Psoas muscle (tissue), 8 donors: ENCODE measurements around the gene PLXND1. TPM values are rescaled to one million over a fixed set of nuclear protein-coding genes. Genes with fewer than 3 reads are reported as not detected.
A peak's percentile ranks its signal among the peaks of the same experiment; 100 is the strongest.

Experiments used
- ATAC-seq, 4 donors: fragments of 200-7000 bp; cut with Tn5 transposase; one replicate each; pipeline ENCODE4 v1.9.1; 2020; ENCODE audit warnings: moderate library complexity in 3 of 4, mild to moderate bottlenecking in 2 of 4
- DNase-seq, 2 donors: peaks; one replicate each; pipeline ENCODE4 v3.0.0-alpha.2; 2020
- H3K27ac ChIP-seq: fragments of 200-600 bp; one replicate; pipeline ENCODE4 v1.8.0; 2022
- H3K27me3 ChIP-seq, 3 donors: fragments of 200-600 bp in 1 of 3; one replicate each; pipeline versions ENCODE4 v1.6.1 to v1.8.0; 2013 to 2022; ENCODE audit warnings: low read length in 2 of 3, mild to moderate bottlenecking in 2 of 3, moderate library complexity in 1 of 3; ENCODE audit not compliant: insufficient read depth in 3 of 3
- H3K36me3 ChIP-seq, 2 donors: fragments of 200-600 bp in 1 of 2; one replicate each; pipeline versions ENCODE4 v1.6.1 to v1.8.0; 2013 to 2022; ENCODE audit warnings: low read depth in 1 of 2, mild to moderate bottlenecking in 1 of 2, moderate library complexity in 1 of 2; ENCODE audit not compliant: insufficient read depth in 1 of 2
- H3K4me1 ChIP-seq: fragments of 200-600 bp; one replicate; pipeline ENCODE4 v1.8.0; 2022
- H3K4me3 ChIP-seq: fragments of 200-600 bp; one replicate; pipeline ENCODE4 v1.8.0; 2022; ENCODE audit warnings: mild to moderate bottlenecking
- H3K9me3 ChIP-seq: fragments of 200-600 bp; one replicate; pipeline ENCODE4 v1.8.0; 2022
- WGBS, 3 donors: extraction: QIAGEN DNeasy Blood & Tissue Kit; methylation state at CpG; one replicate each; pipeline versions ENCODE4 v1.1.6 to v1.1.7; 2013; 5-methylcytosine and 5-hydroxymethylcytosine counted together
- intact Hi-C, 2 donors: fragments of 100-400 bp; cut with DNase I; formaldehyde crosslinking; loops; one replicate each; pipeline versions ENCODE4 v1.11.0 to v1.14.2; 2022
- polyA plus RNA-seq, 3 donors: library from polyadenylated mRNA; stranded (reverse); fragments of 200-250 nt; gene quantifications; one replicate each; pipeline ENCODE4 v1.2.3, GENCODE V29; 2013
- total RNA-seq, 4 donors: library from RNA; stranded (reverse); fragmentation: NEBNext Ultra II Directional in 2 of 4; extraction: Animal tissue kit (Norgen Biotek cat#: 25700) in 2 of 4; gene quantifications; one replicate each; pipeline versions ENCODE4 v1.2.1 to v1.2.4, GENCODE V29; 2021 to 2023
- TF ChIP-seq, protein P1 (sequence below): fragments of 200-600 bp; IDR thresholded peaks from one replicate; pipeline ENCODE4 v1.8.0; 2022; ENCODE audit warnings: antibody characterized with exemption
- donor health status: healthy with polysubstance abuse.
- donor health status: DM: no; HTN: no; CAD: no; lungs with moderate emphysema.
- donor health status: Bipolar disorder and iron deficiency.
- donor health status: healthy.
- donor health status: DM: yes; HTN: yes; CAD: no.
- donor health status: DM: no; HTN: no; CAD: no.
- donor health status: DM: no; HTN: no; CAD: no.
- donor health status: DM: yes; HTN: yes; CAD: no.

PLXND1 gene
- total and polyA plus RNA-seq, 7 donors = 15.5 to 49.9 (median 28.2) TPM

- Histone ChIP-seq H3K27ac (peak overlapping the region; percentile 23), H3K27me3 (no peaks in the 10 kb centered on the region), H3K36me3 (peaks cover 0 to 38% of the 10 kb centered on the region in 2 donors), H3K4me1 (peaks cover 26% of the 10 kb centered on the region), H3K9me3 (no peaks in the 10 kb centered on the region), H3K4me3 (no peak overlapping the region)
- TF ChIP-seq, protein P1, sequence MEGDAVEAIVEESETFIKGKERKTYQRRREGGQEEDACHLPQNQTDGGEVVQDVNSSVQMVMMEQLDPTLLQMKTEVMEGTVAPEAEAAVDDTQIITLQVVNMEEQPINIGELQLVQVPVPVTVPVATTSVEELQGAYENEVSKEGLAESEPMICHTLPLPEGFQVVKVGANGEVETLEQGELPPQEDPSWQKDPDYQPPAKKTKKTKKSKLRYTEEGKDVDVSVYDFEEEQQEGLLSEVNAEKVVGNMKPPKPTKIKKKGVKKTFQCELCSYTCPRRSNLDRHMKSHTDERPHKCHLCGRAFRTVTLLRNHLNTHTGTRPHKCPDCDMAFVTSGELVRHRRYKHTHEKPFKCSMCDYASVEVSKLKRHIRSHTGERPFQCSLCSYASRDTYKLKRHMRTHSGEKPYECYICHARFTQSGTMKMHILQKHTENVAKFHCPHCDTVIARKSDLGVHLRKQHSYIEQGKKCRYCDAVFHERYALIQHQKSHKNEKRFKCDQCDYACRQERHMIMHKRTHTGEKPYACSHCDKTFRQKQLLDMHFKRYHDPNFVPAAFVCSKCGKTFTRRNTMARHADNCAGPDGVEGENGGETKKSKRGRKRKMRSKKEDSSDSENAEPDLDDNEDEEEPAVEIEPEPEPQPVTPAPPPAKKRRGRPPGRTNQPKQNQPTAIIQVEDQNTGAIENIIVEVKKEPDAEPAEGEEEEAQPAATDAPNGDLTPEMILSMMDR = no peak
- 60 to 70% (median 60%) methylated on average over 15 of the region's 15 CpGs for WGBS, 3 donors
- peak; percentile 10 to 36 for DNase-seq
- ATAC-seq = no peak
- intact Hi-C loops = no loop called here
Observed at GRCh38 chr3:129558081-129558771, 48.2 kb downstream of the PLXND1 start.

GRCh38 chr3:129557548-129557894 lies 49.0 kb downstream of the PLXND1 start:
- TF ChIP-seq, protein P1 = no peak
- ATAC-seq (peak; percentile 27 to 75 (median 53)), DNase-seq (peak; percentile 45 to 75)
- Histone ChIP-seq H3K9me3 (no peaks in the 10 kb centered on the region), H3K4me1 (peaks cover 26% of the 10 kb centered on the region), H3K4me3 (no peak overlapping the region), H3K27ac (no peak overlapping the region), H3K27me3 (no peaks in the 10 kb centered on the region), H3K36me3 (peaks cover 0 to 33% of the 10 kb centered on the region in 2 donors)
- intact Hi-C loops = no loop called here
- WGBS, 3 donors = 18 to 27% (median 24%) methylated on average over 11 of the region's 11 CpGs

GRCh38 chr3:129556890-129557547 lies 49.5 kb downstream of the PLXND1 start:
- H3K27ac ChIP-seq = no peak overlapping the region
- peaks cover 0 to 30% of the 10 kb centered on the region in 2 donors for H3K36me3 ChIP-seq
- WGBS, 3 donors = 62 to 70% (median 63%) methylated on average over 31 of the region's 31 CpGs
- H3K4me3 ChIP-seq = no peak overlapping the region
- TF ChIP-seq, protein P1 = no peak
- ATAC-seq = no peak
- DNase-seq = peak; percentile 17 to 55
- intact Hi-C loops = no loop called here
- no peaks in the 10 kb centered on the region for H3K27me3 ChIP-seq
- peaks cover 26% of the 10 kb centered on the region for H3K4me1 ChIP-seq
- no peaks in the 10 kb centered on the region for H3K9me3 ChIP-seq

DNA sequence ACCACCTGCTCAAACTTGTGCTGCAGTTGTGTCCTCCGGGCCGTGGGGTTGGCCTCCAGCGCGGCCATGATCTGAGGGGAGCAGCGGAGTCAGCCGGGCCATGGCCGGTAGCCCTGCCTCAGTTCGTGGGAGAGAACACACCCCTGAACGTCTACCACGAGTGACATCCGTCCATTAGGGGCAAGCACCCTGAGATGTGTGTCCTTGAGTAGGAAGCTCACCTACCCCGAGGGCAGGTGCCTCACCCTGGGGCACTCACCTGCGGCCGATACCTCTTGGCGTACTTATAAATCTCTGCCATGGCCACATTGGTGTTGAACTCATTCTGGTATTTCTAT lies 50.1 kb downstream of the PLXND1 start:
- Histone ChIP-seq H3K27me3 (no peaks in the 10 kb centered on the region), H3K36me3 (peaks cover 0 to 30% of the 10 kb centered on the region in 2 donors), H3K9me3 (no peaks in the 10 kb centered on the region), H3K4me3 (no peak overlapping the region), H3K27ac (no peak overlapping the region), H3K4me1 (peaks cover 26% of the 10 kb centered on the region)
- no peak for ATAC-seq
- intact Hi-C loops = no loop called here
- TF ChIP-seq, protein P1 = no peak
- WGBS, 3 donors = 82 to 90% (median 85%) methylated on average over 15 of the region's 15 CpGs
- DNase-seq = peak in 1 of 2 donors; percentile 39
